Measurements from ENCODE around the gene SYNGR4.
A peak's percentile ranks its signal among the peaks of the same experiment; 100 is the strongest.

DNA sequence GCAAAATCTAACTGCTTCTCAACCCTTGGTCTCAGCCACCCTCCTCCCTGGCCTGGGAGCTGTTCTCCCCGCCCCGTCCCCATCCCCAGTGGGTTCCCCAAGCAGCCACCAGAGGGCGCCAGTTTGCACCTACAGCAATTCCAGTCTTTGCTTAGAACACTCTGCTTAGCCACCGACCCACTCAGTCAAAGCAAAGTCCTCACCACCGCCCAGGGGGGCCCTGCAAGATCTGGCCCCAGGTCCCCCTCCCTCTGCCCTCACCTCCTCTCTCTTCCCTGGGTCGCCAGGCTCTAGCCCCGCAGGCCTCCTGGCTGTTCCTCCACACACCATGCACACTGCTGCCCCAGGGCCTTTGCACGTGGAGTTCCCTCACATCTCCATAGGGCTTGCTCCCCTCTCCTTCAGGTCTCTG is 12.8 kb upstream of the SYNGR4 start:
- no peak for TF ChIP-seq POLR2A (IDR thresholded peaks at IDR 0.05)
- TF ChIP-seq, protein P1, sequence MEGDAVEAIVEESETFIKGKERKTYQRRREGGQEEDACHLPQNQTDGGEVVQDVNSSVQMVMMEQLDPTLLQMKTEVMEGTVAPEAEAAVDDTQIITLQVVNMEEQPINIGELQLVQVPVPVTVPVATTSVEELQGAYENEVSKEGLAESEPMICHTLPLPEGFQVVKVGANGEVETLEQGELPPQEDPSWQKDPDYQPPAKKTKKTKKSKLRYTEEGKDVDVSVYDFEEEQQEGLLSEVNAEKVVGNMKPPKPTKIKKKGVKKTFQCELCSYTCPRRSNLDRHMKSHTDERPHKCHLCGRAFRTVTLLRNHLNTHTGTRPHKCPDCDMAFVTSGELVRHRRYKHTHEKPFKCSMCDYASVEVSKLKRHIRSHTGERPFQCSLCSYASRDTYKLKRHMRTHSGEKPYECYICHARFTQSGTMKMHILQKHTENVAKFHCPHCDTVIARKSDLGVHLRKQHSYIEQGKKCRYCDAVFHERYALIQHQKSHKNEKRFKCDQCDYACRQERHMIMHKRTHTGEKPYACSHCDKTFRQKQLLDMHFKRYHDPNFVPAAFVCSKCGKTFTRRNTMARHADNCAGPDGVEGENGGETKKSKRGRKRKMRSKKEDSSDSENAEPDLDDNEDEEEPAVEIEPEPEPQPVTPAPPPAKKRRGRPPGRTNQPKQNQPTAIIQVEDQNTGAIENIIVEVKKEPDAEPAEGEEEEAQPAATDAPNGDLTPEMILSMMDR (IDR thresholded peaks at IDR 0.05): peak in 2 of 3 experiments; percentile 35 to 48
